Measurements from ENCODE around the gene RNU6-9. TPM values are rescaled to one million over a fixed set of nuclear protein-coding genes. Genes with fewer than 3 reads are reported as not detected.

The RNU6-9 gene
- total RNA-seq, 1 donor, result not detected

DNA sequence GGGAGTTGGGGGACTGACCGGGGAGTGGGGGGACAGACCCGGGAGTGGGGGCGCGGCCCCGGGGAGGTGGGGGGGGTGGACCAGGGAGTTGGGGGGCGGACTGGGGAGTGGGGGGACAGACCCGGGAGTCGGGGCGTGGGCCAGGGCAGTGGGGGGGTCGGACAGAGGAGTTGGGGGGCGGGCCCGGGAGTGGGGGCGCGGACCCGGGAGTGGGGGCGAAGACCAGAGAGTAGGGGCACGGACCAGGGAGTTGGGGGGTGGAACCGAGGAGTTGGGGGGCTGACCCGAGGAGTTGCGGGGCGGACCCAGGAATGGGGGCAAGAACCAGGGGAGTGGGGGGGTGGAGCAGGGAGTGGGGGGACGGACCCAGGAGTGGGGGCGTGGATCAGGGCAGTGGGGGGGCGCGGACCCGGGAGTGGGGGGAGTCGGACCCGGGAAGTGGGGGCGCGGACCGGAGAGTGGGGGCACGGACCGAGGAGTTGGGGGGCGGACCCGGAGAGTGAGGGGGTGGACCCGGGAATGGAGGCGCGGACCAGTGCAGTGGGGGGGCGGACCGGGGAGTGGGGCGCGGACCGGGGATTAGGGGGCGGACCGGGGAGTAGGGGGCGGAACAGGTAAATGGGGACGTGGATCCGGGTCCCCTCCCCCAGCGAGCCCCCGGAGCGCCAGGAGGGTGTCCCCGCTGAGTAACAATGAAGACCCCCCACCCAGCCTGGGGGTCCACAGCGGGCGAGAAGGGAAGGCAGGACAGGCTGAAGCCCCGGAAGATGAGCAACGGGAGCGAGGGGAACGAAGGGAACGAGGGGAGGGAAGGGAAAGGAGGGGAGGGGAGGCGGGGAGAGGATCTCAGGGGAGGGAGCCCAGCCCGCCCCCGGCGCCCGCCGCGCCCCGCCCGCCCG, 19.1 kb downstream of the RNU6-9 start:
- Histone ChIP-seq H3K9me3 (ENCODE audit: low read depth, low read length) (no peaks in the 10 kb centered on the region), H3K36me3 (ENCODE audit: insufficient read depth, low read length) (no peaks in the 10 kb centered on the region), H2AFZ (ENCODE audit: low read length) (peak overlapping the region; percentile 56), H3K79me2 (ENCODE audit: insufficient read depth, low read length) (peaks cover 34% of the 10 kb centered on the region), H3K27ac (ENCODE audit: low read depth, low read length) (no peak overlapping the region), H3K4me3 (ENCODE audit: insufficient read depth, low read length) (peak overlapping the region; percentile 85), H4K20me1 (ENCODE audit: insufficient read depth, low read length) (peaks cover 17% of the 10 kb centered on the region), H3K4me2 (ENCODE audit: insufficient read depth, low read length) (peak overlapping the region; percentile 53), H3K4me1 (ENCODE audit: insufficient read depth, low read length) (peaks cover 10% of the 10 kb centered on the region), H3K27me3 (ENCODE audit: insufficient read depth, low read length) (peaks cover 9% of the 10 kb centered on the region)
- TF ChIP-seq CTCF (IDR thresholded peaks at IDR 0.05; ENCODE audit: extremely low read depth, low read depth, low read length), result no peak
- peak; percentile 93 for DNase-seq (ENCODE audit: insufficient read length, low spot score, missing footprints)

DNA sequence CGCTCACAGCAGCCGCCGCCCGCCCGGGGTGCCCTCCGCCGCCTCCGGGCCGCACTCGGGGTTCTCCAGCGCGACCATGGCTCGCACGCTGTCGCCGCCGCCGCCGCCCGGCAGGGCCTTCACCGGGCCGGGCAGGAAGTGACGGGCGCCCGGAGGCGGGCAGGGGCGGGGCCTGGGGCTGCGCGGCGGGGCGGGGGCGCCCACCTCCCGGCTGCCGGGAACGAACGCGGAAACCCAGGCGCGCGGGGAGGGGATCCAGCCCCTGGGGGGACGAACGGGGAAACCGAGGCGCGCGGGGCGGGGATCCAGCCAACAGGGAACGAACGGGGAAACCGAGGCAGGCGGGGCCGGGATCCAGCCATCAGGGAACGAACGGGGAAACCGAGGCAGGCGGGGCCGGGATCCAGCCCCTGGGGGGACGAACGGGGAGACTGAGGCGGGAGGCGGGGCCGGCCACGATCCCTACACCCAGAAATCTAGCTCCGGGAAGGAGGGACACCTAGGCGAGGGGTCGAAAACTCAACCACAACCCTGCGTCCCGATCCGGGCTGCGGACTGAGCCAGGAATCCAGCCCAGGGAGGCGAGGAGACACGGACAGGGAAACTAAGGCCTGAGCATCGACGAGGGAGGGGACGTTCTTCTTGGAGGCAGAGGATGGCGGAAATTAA, 19.9 kb downstream of the RNU6-9 start, which contains the start of gene R3HDM4:
Gene R3HDM4, minus strand, starts transcription at position 140 of the 669 bp plus-strand sequence. Its CDS starts 62 bp downstream, at position 78.
- peak; percentile 100 for DNase-seq (ENCODE audit: insufficient read length, low spot score, missing footprints)
- H3K27me3 ChIP-seq (ENCODE audit: insufficient read depth, low read length), result peaks cover 17% of the 10 kb centered on the region
- H3K4me1 ChIP-seq (ENCODE audit: insufficient read depth, low read length), result peaks cover 10% of the 10 kb centered on the region
- peaks cover 30% of the 10 kb centered on the region for H3K79me2 ChIP-seq (ENCODE audit: insufficient read depth, low read length)
- H3K4me2 ChIP-seq (ENCODE audit: insufficient read depth, low read length), result peak within 1 kb of the TSS; percentile 68
- peak within 1 kb of the TSS; percentile 56 for H2AFZ ChIP-seq (ENCODE audit: low read length)
- H3K4me3 ChIP-seq (ENCODE audit: insufficient read depth, low read length), result peak within 1 kb of the TSS; percentile 85
- H3K27ac ChIP-seq (ENCODE audit: low read depth, low read length), result peak within 1 kb of the TSS; percentile 70
- TF ChIP-seq CTCF (IDR thresholded peaks at IDR 0.05; ENCODE audit: extremely low read depth, low read depth, low read length), result no peak
- no peaks in the 10 kb centered on the region for H3K36me3 ChIP-seq (ENCODE audit: insufficient read depth, low read length)
- H4K20me1 ChIP-seq (ENCODE audit: insufficient read depth, low read length), result peaks cover 13% of the 10 kb centered on the region
- H3K9me3 ChIP-seq (ENCODE audit: low read depth, low read length), result no peaks in the 10 kb centered on the region

DNA sequence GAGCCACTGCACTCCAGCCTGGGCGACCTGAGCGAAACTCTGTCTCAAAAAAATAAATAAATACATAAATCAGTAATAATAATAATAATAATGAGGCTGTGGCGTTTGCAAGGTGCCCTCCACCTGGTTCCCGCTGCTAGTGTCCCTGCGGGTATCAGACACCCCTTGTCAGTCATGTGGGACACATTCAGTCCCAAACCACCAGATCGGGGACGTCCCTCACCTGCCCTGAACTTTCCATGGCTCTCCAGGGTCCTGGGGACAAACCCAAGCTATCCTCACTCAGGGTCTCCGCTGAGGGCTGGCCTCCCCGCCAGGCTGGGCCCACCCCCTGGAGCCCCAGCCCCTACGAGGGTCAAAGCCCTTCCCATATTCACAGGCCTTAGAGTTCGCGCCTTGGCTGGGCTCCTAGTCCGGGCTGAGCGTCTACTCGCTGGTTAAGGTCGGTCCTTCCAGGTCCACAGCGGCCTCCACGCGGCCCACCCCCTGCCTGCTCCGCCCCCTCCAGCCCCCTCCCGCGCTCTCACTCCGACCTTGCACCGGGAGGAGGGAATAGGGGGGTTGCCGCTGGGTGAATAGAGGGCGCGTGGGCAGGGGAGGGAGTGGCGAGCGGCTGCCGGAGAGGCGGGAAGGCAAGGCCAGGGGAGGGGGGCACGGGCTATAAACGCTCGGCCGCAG, 23.5 kb downstream of the RNU6-9 start:
- Histone ChIP-seq H3K4me1 (ENCODE audit: insufficient read depth, low read length) (peaks cover 6% of the 10 kb centered on the region), H4K20me1 (ENCODE audit: insufficient read depth, low read length) (no peaks in the 10 kb centered on the region), H3K4me2 (ENCODE audit: insufficient read depth, low read length) (no peak overlapping the region), H3K9me3 (ENCODE audit: low read depth, low read length) (no peaks in the 10 kb centered on the region), H3K27me3 (ENCODE audit: insufficient read depth, low read length) (peaks cover 41% of the 10 kb centered on the region), H3K36me3 (ENCODE audit: insufficient read depth, low read length) (no peaks in the 10 kb centered on the region), H3K27ac (ENCODE audit: low read depth, low read length) (no peak overlapping the region), H3K79me2 (ENCODE audit: insufficient read depth, low read length) (peaks cover 8% of the 10 kb centered on the region), H2AFZ (ENCODE audit: low read length) (no peak overlapping the region), H3K4me3 (ENCODE audit: insufficient read depth, low read length) (no peak overlapping the region)
- no peak for TF ChIP-seq CTCF (IDR thresholded peaks at IDR 0.05; ENCODE audit: extremely low read depth, low read depth, low read length)
- DNase-seq (ENCODE audit: insufficient read length, low spot score, missing footprints), result no peak

Data from osteoblast (primary cell).